HFF-Myc (cell line): ENCODE measurements around the gene RAB33B.
"Not testable (repeated sequence)": the region's sequence is repeated elsewhere in the genome, so short reads cannot be mapped to it uniquely, and the experiment has no call there.

Experiments
- DNase-seq: peaks from one replicate; pipeline ENCODE4 v3.0.0-alpha.2; 2011; ENCODE audit warnings: low read depth; ENCODE audit errors: extremely low read depth
- H3K4me3 ChIP-seq: replicated peaks from 2 replicates; pipeline ENCODE4 v1.5.1; 2011; ENCODE audit warnings: low read depth, mild to moderate bottlenecking, control low read depth, low read length
- TF ChIP-seq, protein P1 (sequence below): IDR thresholded peaks from 2 replicates; pipeline ENCODE4 v1.5.1; 2012; ENCODE audit warnings: mild to moderate bottlenecking, low read depth, low read length, control low read depth; ENCODE audit errors: missing control alignments

The RAB33B gene

GRCh38 chr4:139454111-139455045, at the start of gene RAB33B:
RAB33B (plus strand) TSS chr4:139454121; CDS start chr4:139454196, 75 bp downstream.
- TF ChIP-seq, protein P1, sequence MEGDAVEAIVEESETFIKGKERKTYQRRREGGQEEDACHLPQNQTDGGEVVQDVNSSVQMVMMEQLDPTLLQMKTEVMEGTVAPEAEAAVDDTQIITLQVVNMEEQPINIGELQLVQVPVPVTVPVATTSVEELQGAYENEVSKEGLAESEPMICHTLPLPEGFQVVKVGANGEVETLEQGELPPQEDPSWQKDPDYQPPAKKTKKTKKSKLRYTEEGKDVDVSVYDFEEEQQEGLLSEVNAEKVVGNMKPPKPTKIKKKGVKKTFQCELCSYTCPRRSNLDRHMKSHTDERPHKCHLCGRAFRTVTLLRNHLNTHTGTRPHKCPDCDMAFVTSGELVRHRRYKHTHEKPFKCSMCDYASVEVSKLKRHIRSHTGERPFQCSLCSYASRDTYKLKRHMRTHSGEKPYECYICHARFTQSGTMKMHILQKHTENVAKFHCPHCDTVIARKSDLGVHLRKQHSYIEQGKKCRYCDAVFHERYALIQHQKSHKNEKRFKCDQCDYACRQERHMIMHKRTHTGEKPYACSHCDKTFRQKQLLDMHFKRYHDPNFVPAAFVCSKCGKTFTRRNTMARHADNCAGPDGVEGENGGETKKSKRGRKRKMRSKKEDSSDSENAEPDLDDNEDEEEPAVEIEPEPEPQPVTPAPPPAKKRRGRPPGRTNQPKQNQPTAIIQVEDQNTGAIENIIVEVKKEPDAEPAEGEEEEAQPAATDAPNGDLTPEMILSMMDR, result no peak
- H3K4me3 ChIP-seq, result peak within 1 kb of the TSS; percentile 89
- peak; percentile 48 for DNase-seq

- no peak overlapping the region for H3K4me3 ChIP-seq
- no peak for DNase-seq
- TF ChIP-seq, protein P1, result no peak
Observed at GRCh38 chr4:139410312-139410711, 43.6 kb upstream of the RAB33B start.

- DNase-seq, H3K4me3 ChIP-seq: not testable (repeated sequence)
Observed at GRCh38 chr4:139414671-139415210, 39.2 kb upstream of the RAB33B start.

DNA sequence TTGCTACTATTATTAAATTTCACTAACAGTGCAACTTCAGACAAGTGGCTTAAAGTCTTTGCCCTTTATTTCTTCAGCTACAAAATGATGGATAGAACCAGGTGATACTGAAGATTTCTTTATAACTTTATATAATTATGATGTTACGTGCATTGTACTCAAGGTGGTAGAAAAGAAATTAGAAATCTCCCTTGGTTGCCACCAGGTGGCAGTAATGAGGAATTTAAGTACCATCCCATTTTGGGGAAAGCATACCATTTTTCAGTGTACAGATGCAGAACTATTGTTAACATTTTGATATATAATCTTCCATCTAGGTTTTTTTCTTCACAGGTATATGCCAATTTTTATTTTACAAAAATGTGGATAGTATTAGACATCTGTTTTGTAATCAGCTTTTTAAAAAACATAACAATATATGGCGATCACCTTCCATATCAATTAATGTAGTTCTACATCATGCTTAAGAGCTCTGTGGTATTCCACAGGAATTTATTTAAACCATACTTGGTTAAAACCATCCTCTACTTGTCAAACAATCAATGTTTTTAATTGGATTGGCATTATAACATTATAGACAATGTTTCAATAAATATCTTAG, 37.7 kb upstream of the RAB33B start:
- no peak overlapping the region for H3K4me3 ChIP-seq
- TF ChIP-seq, protein P1, result peak; percentile 44
- DNase-seq, result peak; percentile 24

- DNase-seq, result peak; percentile 37
- no peak overlapping the region for H3K4me3 ChIP-seq
- TF ChIP-seq, protein P1, result no peak
Observed at GRCh38 chr4:139419388-139419914, 34.5 kb upstream of the RAB33B start.

- no peak for DNase-seq
- TF ChIP-seq, protein P1, result no peak
- H3K4me3 ChIP-seq, result no peak overlapping the region
Observed at GRCh38 chr4:139420652-139421051, 33.3 kb upstream of the RAB33B start.

DNA sequence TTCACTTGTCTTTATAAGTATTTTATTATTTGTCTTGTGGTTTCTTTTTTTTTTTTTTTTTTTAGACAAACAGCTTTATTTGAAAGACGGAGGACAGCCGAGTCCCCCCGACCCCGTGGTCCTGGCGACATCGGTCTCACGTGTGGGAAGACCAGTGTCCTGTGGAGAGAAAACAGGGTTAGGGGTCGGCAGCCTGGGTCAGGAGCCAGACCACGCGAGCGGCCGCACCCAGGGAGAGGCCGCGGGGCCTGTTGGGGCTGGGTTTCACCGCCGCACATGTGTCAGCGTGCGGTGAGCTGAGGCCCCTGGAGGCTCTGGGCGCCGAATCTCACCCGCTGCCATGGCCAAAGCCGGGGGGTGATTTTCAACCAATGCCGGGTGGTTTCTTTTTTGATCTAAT, 17.8 kb upstream of the RAB33B start:
- no peak overlapping the region for H3K4me3 ChIP-seq
- TF ChIP-seq, protein P1, result no peak
- no peak for DNase-seq
